Mesodermal cell (in vitro differentiated cells): Measurements from ENCODE around the gene MRPL21.

Source experiments
- H3K27ac ChIP-seq: 2 replicates; pipeline ENCODE4 v1.7.0; 2013; ENCODE audit warnings: mild to moderate bottlenecking, low read depth, low read length, moderate library complexity; ENCODE audit not compliant: severe bottlenecking
- H3K36me3 ChIP-seq: 2 replicates; pipeline ENCODE4 v1.7.1; 2013; ENCODE audit warnings: mild to moderate bottlenecking, low read length, moderate library complexity; ENCODE audit not compliant: control insufficient read depth, insufficient read depth
- H3K4me1 ChIP-seq: one replicate; pipeline ENCODE4 v1.7.1; 2013; ENCODE audit warnings: mild to moderate bottlenecking, low read length; ENCODE audit not compliant: insufficient read depth, control insufficient read depth, poor library complexity, severe bottlenecking
- H3K4me3 ChIP-seq: 2 replicates; pipeline ENCODE4 v1.7.0; 2013; ENCODE audit warnings: low read length, control low read depth, mild to moderate bottlenecking; ENCODE audit not compliant: insufficient read depth, poor library complexity, severe bottlenecking; ENCODE audit errors: extremely low read depth
- H3K9me3 ChIP-seq: 2 replicates; pipeline ENCODE4 v1.7.1; 2013; ENCODE audit warnings: mild to moderate bottlenecking, low read length, moderate library complexity; ENCODE audit not compliant: control insufficient read depth
- WGBS, 2 experiments: methylation state at CpG; one replicate each; pipeline ENCODE4 v1.1.5; 2013; ENCODE audit warnings: missing lambda C conversion rate in 2 of 2; ENCODE audit not compliant: insufficient coverage in 2 of 2; 5-methylcytosine and 5-hydroxymethylcytosine counted together

MRPL21 gene

DNA sequence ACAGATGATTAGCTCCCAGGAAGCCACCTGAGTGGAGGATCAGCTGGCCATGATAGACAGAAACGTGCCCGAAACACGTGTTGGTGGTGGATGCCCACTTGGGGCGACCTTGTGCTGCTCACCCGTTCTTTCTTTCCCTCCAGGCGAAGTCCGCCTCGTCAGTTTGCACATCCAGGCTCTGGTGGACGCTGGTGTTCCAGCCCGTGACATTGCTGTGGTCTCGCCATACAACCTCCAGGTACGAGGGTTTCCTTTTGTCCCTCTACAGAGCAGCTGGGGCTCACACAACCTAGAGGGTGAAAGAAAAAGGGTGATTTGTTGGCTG, 30.7 kb upstream of the MRPL21 start:
- WGBS, 2 experiments: 92 to 93% methylated on average over 8 of the region's 12 CpGs
- Histone ChIP-seq H3K4me3 (no peak overlapping the region), H3K9me3 (no peaks in the 10 kb centered on the region), H3K27ac (no peak overlapping the region), H3K36me3 (peaks cover 68% of the 10 kb centered on the region), H3K4me1 (no peaks in the 10 kb centered on the region)

DNA sequence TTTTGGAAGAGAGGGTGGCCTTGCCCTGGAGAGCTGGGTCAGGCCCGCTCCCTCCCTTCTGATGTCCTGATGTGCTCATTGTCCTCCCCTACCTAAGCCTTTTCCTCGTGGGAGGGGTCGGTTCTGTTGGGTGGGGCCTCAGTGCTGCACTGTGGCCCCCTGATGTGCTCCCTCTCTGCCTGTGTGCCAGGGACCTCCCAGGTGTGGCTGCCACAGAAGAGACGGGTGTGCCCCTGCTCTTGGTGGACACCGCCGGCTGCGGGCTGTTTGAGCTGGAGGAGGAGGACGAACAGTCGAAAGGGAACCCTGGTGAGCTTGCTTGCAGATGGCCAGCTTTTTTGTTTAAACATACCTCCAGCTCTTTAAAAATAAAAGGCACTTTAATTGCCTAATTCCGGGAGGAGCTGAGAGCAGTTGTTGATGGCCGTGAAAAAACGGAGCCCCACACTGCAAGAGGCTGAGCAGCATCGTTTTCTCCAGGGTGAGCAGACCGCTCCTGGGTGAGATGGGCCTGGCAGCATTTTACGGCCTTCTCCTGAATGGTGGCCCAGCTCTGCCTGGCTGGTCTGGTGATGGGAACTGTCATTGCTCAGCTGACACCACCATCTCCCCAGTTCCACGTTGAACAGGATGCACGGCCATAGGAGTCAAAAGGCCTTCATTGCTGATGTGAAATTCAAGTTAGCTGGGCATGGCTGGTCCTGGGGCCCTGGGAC, 30.1 kb upstream of the MRPL21 start:
- no peaks in the 10 kb centered on the region for H3K9me3 ChIP-seq
- WGBS, 2 experiments: 89% methylated on average over 13 to 15 of the region's 17 CpGs
- peaks cover 74% of the 10 kb centered on the region for H3K36me3 ChIP-seq
- H3K4me3 ChIP-seq: no peak overlapping the region
- H3K4me1 ChIP-seq: no peaks in the 10 kb centered on the region
- H3K27ac ChIP-seq: no peak overlapping the region

DNA sequence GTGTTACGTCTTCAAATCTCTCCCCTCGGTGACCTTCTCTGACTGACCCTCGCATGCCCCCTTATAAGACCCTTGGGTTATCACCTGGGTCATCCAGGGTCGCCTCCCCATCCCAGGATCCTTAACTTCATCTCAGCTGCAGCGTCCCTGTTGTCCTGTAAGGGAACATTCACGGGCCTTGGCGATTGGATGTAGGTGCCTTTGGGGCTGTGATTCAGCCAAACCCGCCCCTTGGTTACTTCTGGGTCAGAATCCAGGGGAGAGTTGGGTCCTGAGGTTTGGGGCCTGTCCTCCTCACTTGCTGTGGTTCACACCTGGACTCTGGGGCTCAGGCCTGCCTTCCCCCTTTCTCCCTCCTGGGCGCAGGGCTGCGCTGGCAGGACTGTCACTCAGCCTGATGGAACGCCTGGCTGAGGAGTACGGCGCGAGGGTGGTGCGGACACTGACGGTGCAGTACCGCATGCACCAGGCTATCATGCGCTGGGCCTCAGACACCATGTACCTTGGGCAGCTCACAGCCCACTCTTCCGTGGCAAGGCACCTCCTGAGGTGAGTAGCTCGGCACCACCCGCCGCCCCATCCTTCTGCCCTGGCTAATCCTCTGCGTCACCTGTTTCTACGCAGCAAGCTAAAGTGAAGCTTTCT, 29.4 kb upstream of the MRPL21 start:
- H3K27ac ChIP-seq: no peak overlapping the region
- H3K36me3 ChIP-seq: peaks cover 75% of the 10 kb centered on the region
- 95 to 97% methylated on average over 23 of the region's 24 CpGs for WGBS, 2 experiments
- H3K9me3 ChIP-seq: no peaks in the 10 kb centered on the region
- no peaks in the 10 kb centered on the region for H3K4me1 ChIP-seq
- H3K4me3 ChIP-seq: no peak overlapping the region

GRCh38 chr11:68932358-68932757, 28.7 kb upstream of the MRPL21 start:
- H3K27ac ChIP-seq: no peak overlapping the region
- no peak overlapping the region for H3K4me3 ChIP-seq
- no peaks in the 10 kb centered on the region for H3K9me3 ChIP-seq
- peaks cover 76% of the 10 kb centered on the region for H3K36me3 ChIP-seq
- no peaks in the 10 kb centered on the region for H3K4me1 ChIP-seq
- 95 to 98% methylated on average over 4 to 5 of the region's 7 CpGs for WGBS, 2 experiments

DNA sequence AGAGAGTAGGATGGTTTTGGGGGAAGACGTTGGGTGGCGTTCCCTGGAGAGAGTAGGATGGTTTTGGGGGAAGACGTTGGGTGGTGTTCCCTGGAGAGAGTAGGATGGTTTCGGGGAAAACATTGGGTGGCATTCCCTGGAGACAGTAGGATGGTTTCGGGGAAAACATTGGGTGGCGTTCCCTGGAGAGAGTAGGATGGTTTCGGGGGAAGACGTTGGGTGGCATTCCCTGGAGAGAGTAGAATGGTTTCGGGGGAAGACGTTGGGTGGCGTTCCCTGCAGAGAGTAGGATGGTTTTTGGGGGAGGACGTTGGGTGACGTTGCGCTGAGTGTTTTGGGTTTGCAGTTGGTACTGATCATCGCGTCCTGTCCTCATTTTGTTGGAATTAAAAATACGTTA, 28.3 kb upstream of the MRPL21 start:
- WGBS, 2 experiments: 90 to 91% methylated on average over 16 of the region's 17 CpGs
- H3K4me3 ChIP-seq: no peak overlapping the region
- no peak overlapping the region for H3K27ac ChIP-seq
- H3K4me1 ChIP-seq: no peaks in the 10 kb centered on the region
- H3K36me3 ChIP-seq: peaks cover 76% of the 10 kb centered on the region
- H3K9me3 ChIP-seq: peaks cover 3% of the 10 kb centered on the region

DNA sequence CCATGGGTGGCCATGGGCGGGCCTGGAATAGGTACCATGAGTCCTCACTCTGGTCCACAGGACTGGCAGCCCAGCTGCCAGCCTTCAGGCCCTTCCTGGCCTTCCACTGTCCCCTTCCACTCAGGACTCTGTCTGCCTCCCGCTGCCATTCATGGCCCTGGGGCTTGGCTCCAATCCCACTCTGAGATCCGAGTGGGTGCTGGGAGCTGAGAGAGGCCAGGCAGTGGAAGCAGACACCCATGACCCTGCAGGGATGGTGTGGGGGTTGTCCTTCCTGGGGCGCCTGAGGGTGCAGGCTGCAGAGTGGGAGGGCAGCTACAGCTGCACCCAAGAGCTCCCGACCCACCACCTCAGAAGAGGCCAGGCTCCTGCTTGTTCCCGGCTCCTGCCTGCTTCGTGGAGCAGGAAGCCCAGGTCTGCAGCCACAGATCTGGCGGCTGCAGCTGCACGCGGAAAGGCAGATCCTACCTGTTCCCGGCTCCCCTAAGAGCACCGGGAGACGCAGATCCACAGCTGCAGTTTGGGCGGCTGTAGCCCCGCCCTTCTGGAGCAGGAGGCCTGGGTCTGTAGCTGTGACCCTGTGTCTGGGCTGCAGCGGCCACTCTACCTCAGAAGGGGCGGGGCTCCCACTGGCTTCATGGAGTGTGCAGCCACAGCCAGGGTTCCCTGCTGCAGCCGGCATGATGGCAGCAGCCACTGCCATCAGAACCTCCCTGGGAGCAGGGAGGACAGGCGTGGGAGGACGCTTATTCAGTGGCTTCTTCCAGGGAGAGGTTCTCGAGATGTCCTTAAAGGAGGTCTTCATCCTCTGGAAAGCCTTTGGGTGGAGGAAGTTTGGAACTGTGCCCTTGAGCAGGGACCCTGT, 27.6 kb upstream of the MRPL21 start:
- Histone ChIP-seq H3K27ac (no peak overlapping the region), H3K4me1 (no peaks in the 10 kb centered on the region), H3K36me3 (peaks cover 76% of the 10 kb centered on the region), H3K9me3 (peaks cover 8% of the 10 kb centered on the region), H3K4me3 (no peak overlapping the region)
- 91 to 94% methylated on average over 15 to 20 of the region's 21 CpGs for WGBS, 2 experiments

GRCh38 chr11:68929706-68930570, 26.3 kb upstream of the MRPL21 start:
- Histone ChIP-seq H3K4me1 (no peaks in the 10 kb centered on the region), H3K27ac (no peak overlapping the region), H3K36me3 (peaks cover 79% of the 10 kb centered on the region), H3K9me3 (peaks cover 20% of the 10 kb centered on the region), H3K4me3 (no peak overlapping the region)
- 93 to 95% methylated on average over 19 to 20 of the region's 20 CpGs for WGBS, 2 experiments

- Histone ChIP-seq H3K27ac (no peak overlapping the region), H3K36me3 (peaks cover 84% of the 10 kb centered on the region), H3K9me3 (peaks cover 26% of the 10 kb centered on the region), H3K4me1 (no peaks in the 10 kb centered on the region), H3K4me3 (no peak overlapping the region)
- WGBS, 2 experiments: 96 to 97% methylated on average over 19 to 20 of the region's 20 CpGs
Observed at GRCh38 chr11:68929135-68929534, 25.5 kb upstream of the MRPL21 start.

GRCh38 chr11:68928136-68928880, 24.7 kb upstream of the MRPL21 start:
- Histone ChIP-seq H3K9me3 (peaks cover 30% of the 10 kb centered on the region), H3K36me3 (peaks cover 84% of the 10 kb centered on the region), H3K4me3 (no peak overlapping the region), H3K27ac (no peak overlapping the region), H3K4me1 (no peaks in the 10 kb centered on the region)
- WGBS, 2 experiments: 91 to 94% methylated on average over 5 of the region's 6 CpGs
